HL-60/S4 treated with retinoic acid at 250 ng/mL for 4 days and 3 days (cell line): ENCODE data around the gene UPF2.

Source experiments
- in situ Hi-C: fragments of 300-500 bp; cut with MboI; formaldehyde crosslinking; loops from 2 replicates; pipeline ENCODE4 v1.7.0; 2022; ENCODE audit warnings: low sequenced_read_pairs

Gene UPF2

GRCh38 chr10:11871466-11871865 lies 171.1 kb downstream of the UPF2 start:
- in situ Hi-C loops: no loop called here

GRCh38 chr10:11870900-11871400 lies 171.7 kb downstream of the UPF2 start:
- in situ Hi-C loops: no loop called here

GRCh38 chr10:11870461-11870780 lies 172.2 kb downstream of the UPF2 start:
- in situ Hi-C loops: no loop called here
